GM18505 (cell line): Measurements from ENCODE around the gene PPP1R18.
A peak's percentile ranks its signal among the peaks of the same experiment; 100 is the strongest.

Experiments used
- ATAC-seq: cut with Tn5 transposase; IDR thresholded peaks from one replicate; pipeline ENCODE4 v1.9.1; 2021; ENCODE audit not compliant: unreplicated experiment
- POLR2A ChIP-seq: IDR thresholded peaks from 4 replicates; pipeline ENCODE4 v1.6.1; 2011; ENCODE audit warnings: borderline replicate concordance; ENCODE audit not compliant: insufficient read depth, insufficient read length; ENCODE audit errors: extremely low read depth

PPP1R18 gene

DNA sequence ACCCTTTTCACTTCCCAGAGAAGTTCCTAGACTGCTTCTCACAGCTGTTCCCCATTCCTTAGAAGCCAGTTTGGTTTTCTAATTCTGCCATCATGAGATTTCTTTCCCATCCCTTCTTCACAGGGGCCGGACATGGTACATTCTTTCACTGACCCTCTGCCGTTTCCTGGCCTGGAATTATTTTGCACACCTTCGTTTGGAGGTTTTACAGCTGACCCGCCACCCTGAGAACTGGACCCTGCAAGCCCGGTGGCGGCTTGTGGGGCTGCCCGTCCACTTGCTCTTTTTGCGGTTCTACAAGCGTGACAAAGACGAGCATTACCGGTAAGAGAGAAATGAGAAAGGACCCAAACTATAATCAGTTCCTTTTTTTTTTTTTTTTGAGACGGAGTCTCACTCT lies 35.3 kb downstream of the PPP1R18 start:
- no peak for ATAC-seq
- TF ChIP-seq POLR2A = no peak

DNA sequence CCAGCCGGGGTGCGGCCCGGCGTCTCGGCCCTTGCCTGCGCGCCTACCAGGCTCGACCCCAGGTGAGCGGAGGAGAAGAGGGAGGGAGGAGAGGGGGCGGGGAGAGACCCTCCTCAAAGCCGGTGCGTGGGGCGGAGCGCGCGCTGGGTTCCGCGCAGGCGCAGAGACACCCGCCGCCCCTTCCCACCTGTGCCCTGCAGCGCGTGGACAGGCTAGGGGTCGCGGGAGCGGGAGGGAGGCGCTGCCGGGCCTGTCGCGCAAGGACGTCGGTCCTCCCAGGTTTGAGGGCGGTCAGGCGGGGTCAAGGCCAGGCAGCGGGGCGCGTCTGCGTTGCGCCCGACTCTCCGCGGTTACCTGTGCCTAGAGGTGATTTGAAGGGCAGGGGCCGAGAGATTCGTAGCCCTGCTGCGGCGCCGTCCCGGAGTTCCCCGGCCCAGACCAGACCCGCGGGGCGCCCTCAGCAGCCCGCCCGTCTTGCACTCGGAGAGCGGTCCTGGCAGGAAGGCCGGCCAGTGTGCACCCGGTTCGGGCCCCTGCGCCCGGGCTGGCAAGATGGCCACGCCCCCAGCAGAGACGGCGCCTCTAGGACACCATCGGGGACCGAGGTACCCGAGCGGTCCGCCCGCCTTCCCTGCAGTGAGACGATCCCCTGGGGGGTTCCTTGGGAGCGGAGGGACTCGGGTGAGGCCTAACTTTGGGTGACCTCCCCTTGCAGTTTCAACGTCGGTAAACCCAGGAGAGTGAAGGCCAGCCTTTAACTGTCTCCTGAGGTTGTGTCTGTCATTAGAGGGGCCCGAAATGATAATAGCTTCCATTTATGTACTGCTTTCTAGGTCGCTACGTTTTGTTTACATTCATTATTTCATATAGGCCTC lies 39.0 kb downstream of the PPP1R18 start:
- ATAC-seq = peak; percentile 57
- peak; percentile 30 for TF ChIP-seq POLR2A

DNA sequence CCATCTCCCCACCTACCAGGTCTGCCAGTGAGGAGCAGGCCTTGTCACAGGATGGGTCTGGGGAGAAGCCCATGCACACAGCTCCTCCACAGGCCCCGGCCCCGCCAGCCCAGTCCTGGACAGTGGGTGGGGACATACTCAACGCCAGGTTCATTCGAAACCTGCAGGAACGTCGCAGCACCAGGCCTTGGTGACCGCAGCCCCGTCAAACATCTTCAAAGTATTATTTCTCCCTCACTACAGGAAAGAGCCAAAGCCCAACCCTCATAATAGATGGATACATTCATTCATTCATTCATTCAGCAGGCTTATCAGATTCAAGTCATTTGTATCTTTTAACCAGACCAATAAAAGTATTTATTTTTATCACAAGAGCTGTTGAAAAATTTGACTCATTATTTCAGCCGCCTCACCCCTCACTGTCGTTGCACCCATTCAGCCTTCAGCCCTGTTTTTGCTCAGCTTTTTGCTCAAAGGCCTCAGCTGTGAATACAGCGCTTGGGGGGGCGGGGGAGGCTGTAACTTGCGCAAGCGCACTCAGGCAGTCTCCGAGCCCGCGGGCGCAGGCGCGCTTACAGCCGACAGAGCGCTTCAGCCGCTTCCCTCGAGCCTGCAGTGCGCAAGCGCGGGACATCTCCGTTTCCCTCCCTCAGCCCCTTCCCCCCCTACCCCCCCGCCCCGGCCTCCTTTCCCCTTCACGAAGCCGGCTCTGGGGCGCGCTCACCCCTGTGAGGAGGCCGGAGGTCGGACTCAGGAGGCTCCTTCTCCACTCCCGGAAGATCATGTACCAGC lies 39.8 kb downstream of the PPP1R18 start, which contains the start of gene C6orf136:
C6orf136 (plus strand) TSS at position 684 of the 792 bp plus-strand sequence; CDS start at position 783, 99 bp downstream.
- ATAC-seq = peak; percentile 63
- no peak for TF ChIP-seq POLR2A

GRCh38 chr6:30645989-30646388 lies 40.5 kb downstream of the PPP1R18 start:
- TF ChIP-seq POLR2A = no peak
- no peak for ATAC-seq

GRCh38 chr6:30644769-30645168 lies 41.7 kb downstream of the PPP1R18 start:
- no peak for TF ChIP-seq POLR2A
- no peak for ATAC-seq

GRCh38 chr6:30643656-30644055 lies 42.8 kb downstream of the PPP1R18 start:
- ATAC-seq = no peak
- no peak for TF ChIP-seq POLR2A

DNA sequence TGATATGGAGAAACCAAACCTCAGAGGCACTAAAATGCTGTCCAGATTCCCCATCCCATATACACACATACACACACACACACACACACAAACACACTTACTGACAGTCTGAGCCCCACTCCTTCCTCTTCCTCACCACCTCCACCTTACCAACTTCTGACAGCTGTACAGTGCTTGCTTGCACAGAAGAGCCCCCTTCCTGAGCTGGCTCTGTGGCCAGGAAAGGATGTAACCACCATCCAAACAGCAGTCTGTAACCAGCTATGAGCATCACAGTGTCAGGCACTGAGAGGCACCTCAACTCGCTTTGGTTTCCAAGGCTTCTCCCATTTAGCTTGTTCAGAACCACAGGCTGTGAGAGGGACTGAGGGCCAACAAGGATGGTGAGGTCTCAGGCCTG lies 45.4 kb downstream of the PPP1R18 start:
- no peak for ATAC-seq
- TF ChIP-seq POLR2A = no peak

GRCh38 chr6:30640481-30640880 lies 46.0 kb downstream of the PPP1R18 start:
- no peak for TF ChIP-seq POLR2A
- ATAC-seq = no peak

- ATAC-seq = no peak
- TF ChIP-seq POLR2A = no peak
Observed at GRCh38 chr6:30635834-30636233, 50.6 kb downstream of the PPP1R18 start.

DNA sequence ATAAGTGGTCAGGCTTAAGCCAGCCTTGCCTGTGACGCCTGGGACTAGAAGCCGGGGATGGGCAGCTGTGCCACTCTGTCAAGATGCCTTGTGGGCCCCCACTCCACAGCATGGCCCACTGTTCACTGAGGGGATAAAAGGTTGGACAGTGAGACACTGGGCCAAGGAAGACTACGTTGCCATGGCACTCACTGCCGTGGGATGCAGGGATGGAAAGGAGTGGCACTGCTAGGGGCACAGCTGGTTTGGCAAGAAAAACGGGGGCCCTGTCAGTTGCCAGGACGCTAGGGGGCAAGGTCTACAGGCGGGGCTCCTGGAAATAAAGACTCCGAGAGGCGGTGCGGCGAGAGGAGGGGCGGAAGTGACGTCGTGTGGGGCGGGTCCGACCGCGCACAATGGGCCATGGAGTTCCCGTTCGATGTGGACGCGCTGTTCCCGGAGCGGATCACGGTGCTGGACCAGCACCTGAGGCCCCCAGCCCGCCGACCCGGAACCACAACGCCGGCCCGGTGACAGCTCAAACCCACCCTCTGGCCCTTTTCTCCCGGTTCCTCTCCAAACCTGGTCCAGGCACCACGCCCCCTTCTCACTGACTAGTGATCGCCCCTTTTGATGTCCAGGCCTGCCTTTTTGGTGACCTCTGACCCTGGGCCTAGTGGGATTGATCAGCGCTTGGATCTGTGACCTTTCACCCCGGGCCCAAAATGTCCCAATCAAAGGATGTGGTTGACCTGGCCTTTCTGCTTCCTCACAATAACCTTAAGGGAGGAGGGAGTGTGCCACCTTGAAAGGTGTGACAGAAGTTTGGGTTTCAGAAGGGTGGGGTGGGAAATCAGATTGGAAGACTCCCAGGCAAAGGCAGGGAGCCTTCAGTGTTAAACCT lies 59.7 kb downstream of the PPP1R18 start, which contains the start of gene ATAT1:
ATAT1 (plus strand) TSS at position 391 of the 883 bp plus-strand sequence.
- ATAC-seq = peak; percentile 71
- peak; percentile 81 for TF ChIP-seq POLR2A
